ENCODE data around the gene TFE3. TPM values are rescaled to one million over a fixed set of nuclear protein-coding genes. Genes with fewer than 3 reads are reported as not detected.

Gene TFE3
- total RNA-seq, 1 donor from 2014 or later, result 42.5 TPM

- no peaks in the 10 kb centered on the region for H3K9me3 Mint-ChIP-seq (ENCODE audit: low read depth)
- no peak for DNase-seq (ENCODE audit: low spot score)
- no peaks in the 10 kb centered on the region for H3K36me3 Mint-ChIP-seq (ENCODE audit: low read depth)
- TF ChIP-seq CTCF (IDR thresholded peaks at IDR 0.05), result no peak
- H3K27me3 Mint-ChIP-seq (ENCODE audit: low read depth), result no peaks in the 10 kb centered on the region
- no peak overlapping the region for H3K27ac Mint-ChIP-seq (ENCODE audit: unreplicated experiment)
- no peak overlapping the region for H3K4me3 Mint-ChIP-seq (ENCODE audit: unreplicated experiment)
- peaks cover 19% of the 10 kb centered on the region for H3K4me1 Mint-ChIP-seq (ENCODE audit: low read depth)
Observed at GRCh38 chrX:49077941-49078340, 34.8 kb upstream of the TFE3 start.

- Mint-ChIP-seq H3K9me3 (ENCODE audit: low read depth) (no peaks in the 10 kb centered on the region), H3K36me3 (ENCODE audit: low read depth) (no peaks in the 10 kb centered on the region), H3K27me3 (ENCODE audit: low read depth) (no peaks in the 10 kb centered on the region), H3K27ac (ENCODE audit: unreplicated experiment) (peak overlapping the region; percentile 23), H3K4me3 (ENCODE audit: unreplicated experiment) (no peak overlapping the region), H3K4me1 (ENCODE audit: low read depth) (peaks cover 26% of the 10 kb centered on the region)
- DNase-seq (ENCODE audit: low spot score), result no peak
- TF ChIP-seq CTCF (IDR thresholded peaks at IDR 0.05), result no peak
Observed at GRCh38 chrX:49075347-49075746, 32.2 kb upstream of the TFE3 start.

- H3K4me1 Mint-ChIP-seq (ENCODE audit: low read depth), result peaks cover 20% of the 10 kb centered on the region
- H3K4me3 Mint-ChIP-seq (ENCODE audit: unreplicated experiment), result peak within 1 kb of the TSS; percentile 81
- TF ChIP-seq CTCF (IDR thresholded peaks at IDR 0.05), result no peak
- no peaks in the 10 kb centered on the region for H3K27me3 Mint-ChIP-seq (ENCODE audit: low read depth)
- peak within 1 kb of the TSS; percentile 85 for H3K27ac Mint-ChIP-seq (ENCODE audit: unreplicated experiment)
- peak; percentile 95 for DNase-seq (ENCODE audit: low spot score)
- no peaks in the 10 kb centered on the region for H3K9me3 Mint-ChIP-seq (ENCODE audit: low read depth)
- H3K36me3 Mint-ChIP-seq (ENCODE audit: low read depth), result no peaks in the 10 kb centered on the region
Observed at GRCh38 chrX:49073601-49074575, 30.7 kb upstream of the TFE3 start, which contains the start of gene PRAF2. Gene PRAF2 (minus strand): TSS chrX:49074002. CDS start chrX:49073987, 15 bp downstream.

- DNase-seq (ENCODE audit: low spot score), result no peak
- H3K27me3 Mint-ChIP-seq (ENCODE audit: low read depth), result no peaks in the 10 kb centered on the region
- peak overlapping the region; percentile 20 for H3K27ac Mint-ChIP-seq (ENCODE audit: unreplicated experiment)
- H3K36me3 Mint-ChIP-seq (ENCODE audit: low read depth), result no peaks in the 10 kb centered on the region
- H3K9me3 Mint-ChIP-seq (ENCODE audit: low read depth), result no peaks in the 10 kb centered on the region
- peak overlapping the region; percentile 81 for H3K4me3 Mint-ChIP-seq (ENCODE audit: unreplicated experiment)
- no peak for TF ChIP-seq CTCF (IDR thresholded peaks at IDR 0.05)
- H3K4me1 Mint-ChIP-seq (ENCODE audit: low read depth), result peaks cover 16% of the 10 kb centered on the region
Observed at GRCh38 chrX:49072712-49073095, 29.5 kb upstream of the TFE3 start.

GRCh38 chrX:49071877-49072711, 28.9 kb upstream of the TFE3 start:
- Mint-ChIP-seq H3K4me3 (ENCODE audit: unreplicated experiment) (peak overlapping the region; percentile 81), H3K9me3 (ENCODE audit: low read depth) (no peaks in the 10 kb centered on the region), H3K27ac (ENCODE audit: unreplicated experiment) (no peak overlapping the region), H3K4me1 (ENCODE audit: low read depth) (peaks cover 16% of the 10 kb centered on the region), H3K36me3 (ENCODE audit: low read depth) (no peaks in the 10 kb centered on the region), H3K27me3 (ENCODE audit: low read depth) (no peaks in the 10 kb centered on the region)
- DNase-seq (ENCODE audit: low spot score), result no peak
- no peak for TF ChIP-seq CTCF (IDR thresholded peaks at IDR 0.05)

Measured in chondrocyte (in vitro differentiated cells).